Stimulated activated CD4-positive, alpha-beta T cell treated with anti-CD3 and anti-CD28 coated beads, Interleukin-1b, Interleukin-23, amount 100 ng/mL, for 4 hours (primary cell): ENCODE results near the gene NXPE4.
"Not testable (repeated sequence)": the region's sequence is repeated elsewhere in the genome, so short reads cannot be mapped to it uniquely, and the experiment has no call there.

ENCODE experiments used
- DNase-seq, 2 donors: peaks; one replicate each; pipeline ENCODE4 v3.0.0-alpha.2; 2020; ENCODE audit warnings: low read depth in 2 of 2

Gene NXPE4

GRCh38 chr11:114595571-114595970 lies at the start of gene NXPE4:
Gene NXPE4 (minus strand): TSS chr11:114595786. CDS start chr11:114594759, 1,027 bp downstream.
- no peak for DNase-seq

- not testable (repeated sequence) for DNase-seq
Measured at GRCh38 chr11:114639440-114639839, 43.9 kb upstream of the NXPE4 start.

DNA sequence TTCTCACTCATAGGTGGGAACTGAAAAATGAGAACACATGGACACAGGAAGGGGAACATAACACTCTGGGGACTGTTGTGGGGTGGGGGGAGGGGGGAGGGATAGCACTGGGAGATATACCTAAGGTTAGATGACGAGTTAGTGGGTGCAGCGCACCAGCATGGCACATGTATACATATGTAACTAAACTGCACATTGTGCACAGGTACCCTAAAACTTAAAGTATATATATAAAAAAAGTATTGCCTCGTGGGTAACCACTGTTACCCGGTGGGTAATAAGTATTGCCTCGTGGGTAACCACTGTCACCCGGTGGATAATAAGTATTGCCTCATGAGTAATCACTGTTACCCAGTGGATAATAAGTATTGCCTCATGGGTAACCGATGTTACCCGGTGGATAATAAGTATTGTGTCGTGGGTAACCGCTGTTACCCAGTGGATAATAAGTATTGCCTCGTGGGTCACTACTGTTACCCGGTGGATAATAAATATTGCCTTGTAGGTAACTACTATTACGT lies 35.9 kb upstream of the NXPE4 start:
- DNase-seq: not testable (repeated sequence)

DNA sequence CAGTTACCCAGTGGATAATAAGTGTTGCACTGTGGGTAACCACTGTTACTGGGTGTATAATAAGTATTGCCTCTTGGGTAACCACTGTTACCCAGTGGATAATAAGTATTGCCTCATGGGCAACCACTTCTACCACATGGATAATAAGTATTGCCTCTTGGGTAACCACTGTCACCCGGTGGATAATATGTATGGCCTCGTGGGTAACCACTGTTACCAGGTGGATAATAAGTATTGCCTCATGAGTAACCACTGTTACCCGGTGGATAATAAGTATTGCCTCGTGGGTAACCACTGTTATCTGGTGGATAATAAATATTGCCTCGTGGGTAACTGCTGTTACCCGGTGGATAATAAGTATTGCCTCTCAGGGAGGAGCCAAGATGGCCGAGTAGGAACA lies 29.7 kb upstream of the NXPE4 start:
- DNase-seq: no peak

- DNase-seq: no peak
Measured at GRCh38 chr11:114624455-114625207, 29.0 kb upstream of the NXPE4 start.

DNA sequence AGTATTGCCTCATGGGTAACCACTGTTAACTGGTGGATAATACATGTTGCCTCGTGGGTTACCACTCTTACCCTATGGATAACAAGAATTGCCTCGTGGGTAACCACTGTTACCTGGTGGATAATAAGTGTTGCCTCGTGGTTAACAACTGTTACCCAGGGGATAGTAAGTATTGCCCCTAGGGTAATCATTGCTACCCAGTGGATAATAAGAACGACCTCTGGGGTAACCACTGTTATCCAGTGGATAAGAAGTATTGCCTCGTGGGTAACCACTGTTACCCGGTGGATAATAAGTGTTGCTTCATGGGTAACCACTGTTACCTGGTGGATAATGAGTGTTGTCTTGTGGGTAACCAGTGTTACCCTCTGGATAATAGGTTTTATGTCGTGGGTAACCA lies 28.1 kb upstream of the NXPE4 start:
- DNase-seq: no peak

DNA sequence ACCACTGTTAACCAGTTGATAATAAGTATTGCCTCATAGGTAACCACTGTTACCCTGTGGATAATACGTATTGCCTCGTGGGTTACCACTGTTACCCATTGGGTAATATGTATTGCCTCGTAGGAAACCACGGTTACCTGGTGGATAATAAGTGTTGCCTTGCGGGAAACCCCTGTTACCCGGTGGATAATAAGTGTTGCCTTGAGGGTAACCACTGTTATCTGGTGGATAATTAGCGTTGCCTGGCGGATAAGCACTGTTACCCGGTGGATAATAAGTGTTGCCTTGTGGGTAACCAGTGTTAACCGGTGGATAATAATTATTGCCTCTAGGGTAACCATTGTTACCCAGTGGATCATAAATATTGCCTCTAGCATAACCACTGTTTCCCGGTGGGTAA lies 27.3 kb upstream of the NXPE4 start:
- no peak for DNase-seq

DNA sequence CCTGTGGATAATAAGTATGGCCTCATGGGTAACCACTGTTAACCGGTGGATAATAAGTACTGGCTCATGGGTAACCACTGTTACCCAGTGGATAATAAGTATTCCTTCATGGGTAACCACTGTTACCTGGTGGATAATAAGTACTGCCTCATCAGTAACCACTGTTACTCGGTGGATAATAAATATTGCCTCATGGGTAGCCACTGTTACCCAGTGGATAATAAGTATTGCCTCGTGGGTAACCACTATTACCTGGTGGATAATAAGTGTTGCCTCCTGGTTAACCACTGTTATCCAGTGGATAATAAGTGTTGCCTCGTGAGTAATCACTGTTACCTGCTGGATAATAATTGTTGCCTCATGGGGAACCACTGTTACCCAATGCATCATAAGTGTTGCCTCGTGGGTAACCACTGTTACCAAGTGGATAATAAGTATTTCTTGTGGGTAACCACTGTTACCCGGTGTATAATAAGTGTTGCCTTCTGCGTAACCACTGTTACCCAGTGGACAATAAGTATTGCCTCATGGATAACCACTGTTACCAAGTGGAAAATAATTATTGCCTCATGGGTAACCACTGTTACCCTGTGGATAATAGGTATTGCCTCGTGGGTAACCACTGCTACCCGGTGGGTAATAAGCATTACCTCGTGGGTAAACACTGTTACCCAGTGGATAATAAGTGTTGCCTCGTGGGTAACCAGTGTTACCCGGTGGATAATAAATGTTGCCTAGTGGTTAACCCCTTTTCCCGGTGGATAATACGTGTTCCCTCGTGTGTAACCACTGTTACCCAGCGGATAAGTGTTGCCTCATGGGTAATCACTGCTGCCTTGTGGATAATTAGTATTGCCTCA lies 26.6 kb upstream of the NXPE4 start:
- no peak for DNase-seq

- no peak for DNase-seq
Measured at GRCh38 chr11:114621072-114621471, 25.5 kb upstream of the NXPE4 start.

- no peak for DNase-seq
Measured at GRCh38 chr11:114619659-114620173, 24.1 kb upstream of the NXPE4 start.

DNA sequence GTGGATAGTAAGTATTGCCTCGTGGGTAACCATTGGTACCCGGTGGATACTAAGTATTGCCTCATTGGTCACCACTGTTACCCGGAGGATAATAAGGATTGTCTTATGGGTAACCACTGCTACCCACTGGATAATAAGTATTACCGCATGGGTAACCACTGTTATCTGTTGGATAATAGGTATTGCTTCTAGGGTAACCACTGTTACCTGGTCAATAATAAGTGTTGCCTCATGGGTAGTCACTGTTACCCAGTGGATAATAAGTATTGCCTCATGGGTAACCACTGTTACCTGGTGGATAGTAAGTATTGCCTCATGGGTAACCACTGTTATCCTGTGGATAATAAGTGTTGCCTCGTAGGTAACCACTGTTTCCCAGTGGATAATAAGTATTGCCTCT lies 22.6 kb upstream of the NXPE4 start:
- no peak for DNase-seq

GRCh38 chr11:114617157-114618124 lies 21.9 kb upstream of the NXPE4 start:
- no peak for DNase-seq

GRCh38 chr11:114616516-114616915 lies 20.9 kb upstream of the NXPE4 start:
- DNase-seq: no peak

- DNase-seq: no peak
Measured at GRCh38 chr11:114615448-114616361, 20.1 kb upstream of the NXPE4 start.

DNA sequence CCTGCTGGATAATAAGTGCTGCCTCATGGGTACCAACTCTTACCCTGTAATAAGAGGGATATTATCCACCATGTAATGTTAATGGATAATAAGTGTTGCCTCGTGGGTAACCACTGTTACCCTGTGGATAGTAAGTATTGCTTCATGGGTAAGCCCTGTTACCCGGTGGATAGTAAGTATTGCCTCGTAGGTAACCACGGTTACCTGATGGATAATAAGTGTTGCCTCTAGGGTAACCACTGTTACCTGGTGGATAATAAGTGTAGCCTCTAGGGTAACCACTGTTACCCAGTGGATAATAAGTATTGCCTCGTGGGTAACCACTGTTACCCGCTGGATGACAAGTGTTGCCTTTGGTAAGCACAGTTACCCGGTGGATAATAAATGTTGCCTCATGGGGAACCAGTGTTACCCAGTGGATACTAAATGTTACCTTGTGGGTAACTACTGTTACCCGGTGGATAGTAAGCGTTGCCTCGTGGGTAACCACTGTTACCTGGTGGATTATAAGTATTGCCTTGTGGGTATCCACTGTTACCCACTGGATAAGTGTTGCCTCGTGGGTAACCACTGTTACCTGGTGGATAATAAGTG lies 18.6 kb upstream of the NXPE4 start:
- no peak for DNase-seq

DNA sequence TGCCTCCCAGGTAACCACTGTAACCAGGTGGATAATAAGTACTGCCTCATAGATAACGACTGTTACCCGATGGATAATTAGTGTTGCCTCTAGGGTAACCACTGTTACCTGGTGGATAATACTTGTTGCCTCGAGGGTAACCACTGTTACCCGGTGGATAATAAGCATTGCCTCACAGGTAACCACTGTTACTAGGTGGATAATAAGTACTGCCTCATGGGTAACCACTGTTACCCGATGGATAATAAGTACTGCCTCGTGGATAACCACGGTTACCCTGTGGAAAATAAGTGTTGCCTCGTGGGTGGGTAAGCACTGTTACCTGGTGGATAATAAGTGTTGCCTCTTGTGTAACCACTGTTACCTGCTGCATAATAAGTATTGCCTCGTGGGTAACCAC lies 17.5 kb upstream of the NXPE4 start:
- not testable (repeated sequence) for DNase-seq

DNA sequence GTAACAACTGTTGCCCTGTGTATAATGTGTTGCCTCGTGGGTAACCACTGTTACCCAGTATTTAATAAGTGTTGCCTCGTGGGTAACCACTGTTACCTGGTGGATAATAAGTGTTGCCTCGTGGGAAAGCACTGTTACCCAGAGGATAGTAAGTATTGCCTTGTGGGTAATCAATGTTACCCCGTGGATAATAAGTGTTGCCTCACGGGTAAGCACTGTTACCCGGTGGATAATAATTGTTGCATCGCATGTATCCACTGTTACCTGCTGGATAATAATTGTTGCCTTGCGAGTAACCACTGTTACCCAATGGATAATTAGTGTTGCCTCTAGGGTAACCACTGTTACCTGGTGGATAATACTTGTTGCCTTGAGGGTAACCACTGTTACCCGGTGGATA lies 17.1 kb upstream of the NXPE4 start:
- DNase-seq: no peak

GRCh38 chr11:114612199-114612598 lies 16.6 kb upstream of the NXPE4 start:
- not testable (repeated sequence) for DNase-seq

- DNase-seq: no peak
Measured at GRCh38 chr11:114610984-114611944, 15.7 kb upstream of the NXPE4 start.
